GM12801 (cell line): ENCODE results near the gene FAAH2.

Experiments used
- CTCF ChIP-seq: IDR thresholded peaks from one replicate; pipeline ENCODE4 v1.5.1; 2011; ENCODE audit warnings: control low read depth; ENCODE audit not compliant: insufficient read length; ENCODE audit errors: extremely low read depth

FAAH2 gene

GRCh38 chrX:57270980-57271379, 15.5 kb upstream of the FAAH2 start:
- TF ChIP-seq CTCF, result no peak

- no peak for TF ChIP-seq CTCF
Measured at GRCh38 chrX:57282568-57282967, 3.9 kb upstream of the FAAH2 start.

GRCh38 chrX:57285001-57285400, 1.5 kb upstream of the FAAH2 start:
- no peak for TF ChIP-seq CTCF

- no peak for TF ChIP-seq CTCF
Measured at GRCh38 chrX:57289089-57289488, 2.6 kb downstream of the FAAH2 start.

GRCh38 chrX:57294961-57295360, 8.5 kb downstream of the FAAH2 start:
- TF ChIP-seq CTCF, result no peak

GRCh38 chrX:57313583-57314215, 27.2 kb downstream of the FAAH2 start:
- TF ChIP-seq CTCF, result no peak

- TF ChIP-seq CTCF, result no peak
Measured at GRCh38 chrX:57329008-57329407, 42.5 kb downstream of the FAAH2 start.

GRCh38 chrX:57353472-57354132, 67.1 kb downstream of the FAAH2 start:
- no peak for TF ChIP-seq CTCF
